Spleen (tissue), 7 donors: ENCODE results near the gene CCDC59.

ENCODE experiments used
- CTCF ChIP-seq, 11 experiments: fragments of 200-600 bp in 7 of 11; fragments of 450-650 bp in 4 of 11; sonication (generic) in 4 of 11; IDR thresholded peaks in 8 of 11; conservative IDR thresholded peaks in 3 of 11; 1 replicate in 7 of 11; 2 replicates in 4 of 11; pipeline versions ENCODE4 v1.4.0 to v1.8.0; 2016 to 2021; ENCODE audit warnings: antibody characterized with exemption in 11 of 11, inconsistent platforms in 4 of 11, mild to moderate bottlenecking in 1 of 11
- POLR2A ChIP-seq, 3 donors: fragments of 450-650 bp; IDR thresholded peaks; one replicate each; pipeline ENCODE4 v1.5.1; 2017; ENCODE audit warnings: antibody characterized with exemption in 3 of 3, mild to moderate bottlenecking in 1 of 3
- POLR2AphosphoS5 ChIP-seq, 3 donors: sonication (generic); formaldehyde crosslinking; IDR thresholded peaks; one replicate each; pipeline ENCODE4 v1.5.1; 2017; ENCODE audit warnings: antibody characterized with exemption in 3 of 3
- donor health status: DM: no; HTN: no; CAD: no; lungs with moderate emphysema.
- donor health status: DM: no; HTN: no; CAD: no.
- donor health status: DM: no; HTN: no; CAD: no.

- no peak for TF ChIP-seq CTCF (IDR thresholded peaks at IDR 0.05 in 8 of 11, conservative IDR thresholded peaks at IDR 0.05 in 3 of 11)
- no peak for TF ChIP-seq POLR2AphosphoS5 (IDR thresholded peaks at IDR 0.05)
- TF ChIP-seq POLR2A (IDR thresholded peaks at IDR 0.05), result no peak
Measured at GRCh38 chr12:82357340-82357739, 847 bp downstream of the CCDC59 start.
